Retina (tissue), 1 donor: ENCODE data around the gene RAB8B.
"Not testable (repeated sequence)": the region's sequence is repeated elsewhere in the genome, so short reads cannot be mapped to it uniquely, and the experiment has no call there.

Source experiments
- DNase-seq: peaks from one replicate; pipeline ENCODE4 v3.0.0-alpha.2; 2016

The RAB8B gene

GRCh38 chr15:63186065-63186464 is 3.3 kb upstream of the RAB8B start:
- DNase-seq, result no peak

DNA sequence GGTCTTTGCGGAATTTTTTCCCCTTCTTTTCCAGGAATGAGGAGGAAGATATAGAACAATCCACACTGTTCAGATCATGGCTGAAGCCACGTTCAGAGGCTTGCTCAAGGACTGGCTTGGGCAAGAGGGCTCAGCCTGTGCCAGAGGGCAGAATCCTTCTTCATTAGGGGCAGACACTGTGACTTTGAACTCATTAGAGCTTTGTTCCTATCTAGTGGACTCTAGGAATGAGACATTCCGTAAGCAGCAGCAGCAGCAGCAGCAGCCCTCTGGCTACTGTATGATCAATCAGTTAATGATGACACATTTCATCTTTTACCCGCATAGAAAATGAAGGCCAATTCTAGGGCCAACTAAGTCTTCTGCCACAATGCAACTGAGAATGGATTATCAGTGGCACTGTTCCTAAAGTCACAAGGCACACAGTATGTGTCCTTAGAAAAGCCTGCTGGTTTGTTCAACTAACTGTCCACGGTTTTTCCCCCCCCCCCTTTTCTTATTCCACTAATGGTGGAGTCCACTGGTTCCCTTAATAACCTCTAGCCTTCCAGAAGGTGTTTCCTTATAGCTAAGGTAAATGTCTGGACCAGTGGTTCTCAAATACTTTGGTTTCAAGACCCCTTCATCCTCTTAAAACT is 1.7 kb upstream of the RAB8B start:
- DNase-seq, result peak; percentile 2

DNA sequence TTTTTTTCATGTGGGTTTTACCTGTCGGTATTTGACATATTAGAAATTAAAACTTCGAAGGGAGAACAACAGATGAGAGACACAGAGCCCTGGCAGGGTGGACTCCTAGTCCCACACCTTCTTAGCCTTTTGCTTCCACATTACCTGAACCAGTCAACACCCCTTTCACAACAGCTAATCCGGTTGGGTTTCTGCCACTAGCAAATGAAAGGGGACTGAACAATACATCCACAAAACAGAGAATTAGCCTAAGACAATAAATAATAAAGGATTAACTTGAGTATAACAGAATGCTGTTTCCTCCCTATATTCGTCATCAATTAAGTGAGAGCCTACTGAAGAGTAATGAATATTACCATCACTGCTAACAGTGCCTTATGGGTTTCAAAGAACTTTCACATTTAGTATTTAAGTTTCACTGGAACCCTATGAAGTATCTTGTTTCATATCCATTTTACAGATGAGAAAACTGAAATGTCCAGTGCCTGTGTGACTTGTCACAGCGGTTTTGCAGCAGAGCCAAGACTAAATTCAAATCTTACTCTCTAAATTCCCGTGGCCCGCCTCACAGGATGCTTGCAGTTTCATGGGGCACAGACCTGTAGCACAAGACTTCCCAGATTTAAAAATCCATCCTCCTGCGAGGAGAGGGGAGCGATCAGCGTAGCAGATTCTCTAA is 1.0 kb upstream of the RAB8B start:
- no peak for DNase-seq

- peak; percentile 41 for DNase-seq
Measured at GRCh38 chr15:63189941-63190768, 749 bp downstream of the RAB8B start.

DNA sequence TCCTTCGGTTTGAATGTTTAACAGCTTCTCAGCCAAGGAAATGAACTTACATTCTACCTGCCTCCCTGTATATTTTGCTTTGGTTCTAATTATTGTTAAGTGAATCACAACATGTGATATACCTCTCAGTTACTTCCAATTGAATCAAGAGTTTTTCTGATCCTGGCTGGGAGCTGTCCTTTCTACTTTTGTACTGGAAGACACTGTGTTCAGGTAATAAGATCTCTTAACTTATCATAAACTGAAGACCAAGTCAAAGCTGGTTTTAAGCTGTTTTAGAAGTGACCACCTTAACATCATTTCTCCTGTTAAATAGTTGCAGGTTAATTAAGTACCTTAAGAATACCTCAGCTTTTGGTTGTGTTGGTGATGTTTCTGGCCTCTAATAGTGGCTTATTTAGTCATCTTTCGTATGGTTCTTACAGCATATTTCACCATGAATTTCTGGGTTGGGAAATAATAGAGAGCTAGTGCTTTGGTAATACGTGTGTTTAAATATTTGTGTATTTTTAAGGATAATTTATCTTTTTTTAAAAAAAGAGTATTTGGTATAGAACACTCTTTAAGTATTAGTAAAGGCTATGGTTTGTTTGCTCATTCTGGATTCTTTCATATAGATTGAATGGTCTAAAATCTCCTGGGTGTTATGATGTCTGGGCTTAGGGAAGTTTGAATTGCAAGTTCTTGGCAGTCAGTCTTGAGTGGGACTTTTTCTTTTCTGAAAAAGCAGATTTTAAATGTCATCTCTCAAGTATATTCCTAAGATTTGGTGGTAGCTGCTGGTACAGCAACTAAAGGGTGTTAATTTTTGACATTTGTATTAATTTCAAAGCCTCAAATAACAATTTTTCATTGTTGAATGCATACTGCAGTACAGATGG is 1.6 kb downstream of the RAB8B start:
- no peak for DNase-seq

DNA sequence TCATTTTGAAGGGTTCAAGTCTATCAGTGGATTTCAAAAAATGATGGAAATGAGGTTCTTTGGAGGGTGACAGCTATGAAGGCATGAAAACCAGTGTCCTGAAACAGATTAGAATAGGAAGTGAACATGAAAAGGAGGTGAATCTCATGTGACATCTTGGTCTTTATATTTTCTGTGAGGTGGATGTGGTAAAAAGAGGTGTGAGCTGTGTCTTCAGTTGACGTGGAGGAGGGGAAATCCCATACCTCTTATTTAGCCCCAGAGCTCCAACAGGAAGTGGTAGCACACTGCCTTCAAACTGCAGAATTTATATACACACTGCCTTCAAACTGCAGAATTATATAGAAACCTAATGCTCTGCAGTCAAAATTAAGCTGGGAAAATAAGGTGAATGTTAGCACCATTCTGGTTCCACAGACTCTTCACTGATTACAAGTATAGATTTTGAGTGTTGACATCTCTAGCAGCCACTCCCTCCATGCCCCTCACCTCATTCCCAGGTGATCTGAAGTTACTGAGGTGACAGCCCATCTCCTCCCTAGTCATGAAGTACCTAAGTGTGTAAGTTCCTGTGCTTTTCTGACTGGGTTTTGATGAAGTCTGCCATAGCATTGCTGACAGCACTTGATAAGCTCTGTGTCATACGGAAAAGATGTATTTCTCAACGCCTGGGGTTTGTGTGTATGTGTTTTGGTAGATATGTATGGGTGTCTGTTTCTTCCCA is 2.7 kb downstream of the RAB8B start:
- DNase-seq, result no peak

GRCh38 chr15:63192619-63193206 is 3.3 kb downstream of the RAB8B start:
- no peak for DNase-seq

DNA sequence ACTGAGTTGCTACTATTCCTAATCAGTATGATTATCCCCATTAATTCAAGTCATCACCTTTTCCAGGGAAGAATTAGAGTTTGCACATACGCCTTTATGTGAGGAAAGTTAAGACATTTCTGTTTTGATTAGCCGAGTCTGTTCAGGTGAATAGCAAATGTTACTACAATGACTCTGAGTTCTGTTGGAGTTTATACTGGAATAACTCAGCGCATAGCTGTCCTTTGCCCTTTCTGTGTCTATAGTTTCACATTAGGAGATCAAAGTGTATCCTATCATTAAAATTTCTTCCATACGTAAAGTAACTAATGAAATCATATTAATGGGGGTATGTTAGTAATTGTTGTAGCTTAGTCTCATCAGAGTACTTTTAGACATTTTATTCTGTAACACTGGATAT is 4.9 kb downstream of the RAB8B start:
- no peak for DNase-seq

- no peak for DNase-seq
Measured at GRCh38 chr15:63194880-63195568, 5.6 kb downstream of the RAB8B start.

GRCh38 chr15:63195569-63196015 is 6.2 kb downstream of the RAB8B start:
- no peak for DNase-seq

DNA sequence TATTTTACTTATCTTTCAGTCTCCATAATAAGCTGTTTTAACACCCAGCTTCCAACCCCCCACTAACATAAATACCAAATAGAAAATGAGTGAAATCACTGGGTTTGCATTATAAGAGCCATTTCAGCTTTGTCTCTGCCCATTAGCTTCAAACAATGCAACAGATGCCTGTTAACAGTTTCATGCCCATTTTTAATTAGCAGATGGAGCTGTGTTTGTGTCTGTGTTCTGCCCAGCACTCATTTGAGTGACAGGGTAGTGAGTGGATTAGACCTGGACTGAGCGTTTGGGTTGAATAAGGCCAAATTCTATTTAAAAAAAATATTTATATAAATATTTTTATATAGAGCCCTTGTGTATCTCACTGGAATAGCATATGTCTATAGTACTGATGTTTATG is 7.4 kb downstream of the RAB8B start:
- peak; percentile 38 for DNase-seq

DNA sequence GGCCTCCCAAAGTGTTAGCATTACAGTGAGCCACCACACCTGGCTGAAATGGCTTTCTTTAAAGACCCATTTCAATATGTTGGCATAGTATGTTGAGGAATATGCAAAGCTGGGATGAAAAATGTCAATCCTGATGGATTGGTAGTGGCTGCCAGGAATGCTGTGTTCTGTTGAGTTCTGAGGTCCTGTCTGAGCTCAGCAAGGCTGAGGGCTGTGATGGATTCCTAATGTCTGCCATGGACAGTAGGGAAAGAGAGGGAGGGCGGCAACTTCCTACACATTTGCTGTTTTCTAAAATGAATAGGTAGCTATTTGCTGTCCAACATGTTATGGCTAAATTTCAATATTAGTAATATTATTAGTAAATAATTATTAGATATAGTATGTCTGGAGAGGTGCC is 8.2 kb downstream of the RAB8B start:
- DNase-seq, result no peak

- no peak for DNase-seq
Measured at GRCh38 chr15:63198371-63199250, 9.2 kb downstream of the RAB8B start.

- DNase-seq, result no peak
Measured at GRCh38 chr15:63200464-63201249, 11.3 kb downstream of the RAB8B start.

DNA sequence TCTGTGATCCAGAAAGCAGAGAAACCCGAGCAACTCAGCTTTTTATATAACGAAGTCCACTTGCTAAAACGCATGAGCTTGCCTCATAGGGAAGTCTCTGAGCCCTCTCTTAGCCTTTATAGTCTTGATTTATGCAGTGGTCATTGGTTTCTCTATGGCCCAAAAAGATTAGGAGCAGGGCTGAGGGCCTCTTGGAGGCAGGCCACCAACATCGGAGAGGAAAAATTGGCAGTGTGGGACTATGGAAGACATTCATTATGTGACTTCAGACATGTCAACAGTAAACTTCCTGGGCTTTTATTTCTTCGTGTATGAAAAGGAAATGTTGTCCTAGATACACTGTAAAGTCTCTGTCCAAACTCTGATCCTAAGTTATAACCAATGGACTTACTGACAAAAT is 13.5 kb downstream of the RAB8B start:
- no peak for DNase-seq

DNA sequence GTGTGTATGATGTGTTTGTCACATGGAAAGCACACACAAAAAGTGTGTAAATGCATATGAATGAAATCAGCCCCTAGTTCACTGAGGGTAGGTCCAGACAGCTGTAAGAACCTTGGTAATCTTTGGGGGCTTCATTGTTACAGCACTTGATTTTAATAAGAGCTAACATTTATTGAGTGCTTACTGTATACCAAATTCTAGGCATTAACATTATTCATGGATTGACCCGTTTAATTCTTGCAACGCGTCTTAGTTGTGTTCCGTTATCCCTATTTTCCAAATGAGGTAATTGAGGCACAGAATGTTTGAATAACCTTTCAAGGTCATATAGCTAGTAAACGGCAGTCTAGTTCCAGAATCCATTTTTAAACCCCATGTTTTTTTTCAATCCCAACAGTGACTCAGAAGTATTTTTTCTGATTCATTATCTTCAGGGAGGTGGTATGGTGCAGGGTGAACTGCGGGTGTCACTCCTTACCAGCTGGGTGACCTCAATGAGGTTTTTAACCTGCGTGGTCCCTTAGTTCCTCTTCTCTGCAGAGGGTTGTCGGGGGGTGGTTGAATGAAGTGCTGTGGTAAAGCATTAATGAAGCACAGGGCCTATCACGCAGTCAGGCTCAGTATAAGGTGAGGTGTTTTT is 14.2 kb downstream of the RAB8B start:
- no peak for DNase-seq

DNA sequence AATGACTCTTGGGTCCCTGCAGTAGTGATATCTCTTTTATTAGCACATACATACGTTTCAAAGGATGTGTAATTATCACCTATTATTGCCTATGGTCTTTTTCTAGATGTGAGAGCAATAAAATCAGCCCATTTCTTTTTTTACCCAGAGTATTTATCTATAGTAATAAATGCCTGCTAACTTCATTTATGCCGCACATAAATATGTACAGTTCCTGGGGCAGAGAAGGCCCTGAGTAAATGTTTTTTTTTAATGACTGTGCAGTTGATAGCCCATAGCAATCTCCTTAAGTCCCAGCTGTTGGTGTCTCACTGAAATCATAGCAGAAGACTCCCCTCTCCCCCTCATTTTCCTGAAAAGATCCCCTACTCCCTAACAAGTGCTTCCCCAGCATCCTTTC is 16.7 kb downstream of the RAB8B start:
- DNase-seq, result no peak

DNA sequence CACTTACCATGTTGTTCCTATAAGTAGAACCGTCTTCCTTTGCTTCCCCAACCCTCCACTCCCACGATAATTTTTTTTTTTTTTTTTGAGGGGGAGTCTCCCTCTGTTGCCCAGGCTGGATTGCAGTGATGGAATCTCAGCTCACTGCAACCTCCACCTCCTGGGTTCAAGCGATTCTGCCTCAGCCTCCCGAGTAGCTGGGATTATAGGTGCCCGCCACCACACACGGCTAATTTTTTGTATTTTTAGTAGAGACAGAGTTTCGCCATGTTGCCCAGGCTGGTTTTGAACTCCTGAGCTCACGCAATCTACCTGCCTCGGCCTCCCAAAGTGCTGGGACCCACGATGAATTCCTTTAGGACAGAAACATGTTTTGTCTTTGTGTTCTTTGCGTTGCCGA is 19.4 kb downstream of the RAB8B start:
- DNase-seq, result not testable (repeated sequence)
